Spleen (tissue), 7 donors: ENCODE measurements around the gene RERE.

Experiments
- CTCF ChIP-seq, 11 experiments: fragments of 200-600 bp in 7 of 11; fragments of 450-650 bp in 4 of 11; sonication (generic) in 4 of 11; IDR thresholded peaks in 8 of 11; conservative IDR thresholded peaks in 3 of 11; 1 replicate in 7 of 11; 2 replicates in 4 of 11; pipeline versions ENCODE4 v1.4.0 to v1.8.0; 2016 to 2021; ENCODE audit warnings: antibody characterized with exemption in 11 of 11, inconsistent platforms in 4 of 11, mild to moderate bottlenecking in 1 of 11
- POLR2AphosphoS5 ChIP-seq, 3 donors: sonication (generic); formaldehyde crosslinking; IDR thresholded peaks; one replicate each; pipeline ENCODE4 v1.5.1; 2017; ENCODE audit warnings: antibody characterized with exemption in 3 of 3
- donor health status: DM: no; HTN: no; CAD: no; lungs with moderate emphysema.
- donor health status: DM: no; HTN: no; CAD: no.
- donor health status: DM: no; HTN: no; CAD: no.

GRCh38 chr1:8702472-8702849 is 115.0 kb downstream of the RERE start:
- TF ChIP-seq CTCF (IDR thresholded peaks at IDR 0.05 in 8 of 11, conservative IDR thresholded peaks at IDR 0.05 in 3 of 11) (no peak), POLR2AphosphoS5 (IDR thresholded peaks at IDR 0.05) (no peak)
